Hepatocyte (in vitro differentiated cells): ENCODE measurements around the gene YIF1B. TPM values are rescaled to one million over a fixed set of nuclear protein-coding genes. Genes with fewer than 3 reads are reported as not detected.

Experiments used
- DNase-seq: peaks from one replicate; pipeline ENCODE4 v3.0.0-alpha.2; 2016; ENCODE audit warnings: low spot score
- H2AFZ ChIP-seq: fragments of 200-600 bp; sonication (generic); 2 replicates; pipeline ENCODE4 v1.6.0; 2016; ENCODE audit warnings: antibody characterized with exemption, mild to moderate bottlenecking
- H3K27ac ChIP-seq: fragments of 200-600 bp; sonication (generic); 2 replicates; pipeline ENCODE4 v1.5.1; 2016; ENCODE audit warnings: mild to moderate bottlenecking
- H3K27me3 ChIP-seq: fragments of 200-600 bp; sonication (generic); 2 replicates; pipeline ENCODE4 v1.6.1; 2016
- H3K36me3 ChIP-seq: fragments of 200-600 bp; sonication (generic); replicated peaks from 2 replicates; pipeline ENCODE4 v1.5.1; 2016; ENCODE audit warnings: low read depth; ENCODE audit not compliant: insufficient read depth
- H3K4me1 ChIP-seq: fragments of 200-600 bp; sonication (generic); 2 replicates; pipeline ENCODE4 v1.5.1; 2016; ENCODE audit warnings: mild to moderate bottlenecking, moderate library complexity; ENCODE audit not compliant: insufficient read depth
- H3K4me2 ChIP-seq: fragments of 200-600 bp; sonication (generic); 2 replicates; pipeline ENCODE4 v1.6.0; 2016
- H3K4me3 ChIP-seq: fragments of 200-600 bp; sonication (generic); 2 replicates; pipeline ENCODE4 v1.5.1; 2016; ENCODE audit warnings: mild to moderate bottlenecking
- H3K79me2 ChIP-seq: fragments of 200-600 bp; sonication (generic); 2 replicates; pipeline ENCODE4 v1.6.0; 2017; ENCODE audit warnings: mild to moderate bottlenecking
- H3K9me2 ChIP-seq: fragments of 200-600 bp; sonication (generic); replicated peaks from 2 replicates; pipeline ENCODE4 v1.6.0; 2017; ENCODE audit warnings: mild to moderate bottlenecking; ENCODE audit not compliant: insufficient read depth
- H3K9me3 ChIP-seq: fragments of 200-600 bp; sonication (generic); 2 replicates; pipeline ENCODE4 v1.5.1; 2016; ENCODE audit warnings: low read depth, mild to moderate bottlenecking
- H4K20me1 ChIP-seq: fragments of 200-600 bp; sonication (generic); 2 replicates; pipeline ENCODE4 v1.6.0; 2016; ENCODE audit warnings: mild to moderate bottlenecking; ENCODE audit not compliant: insufficient read depth, poor library complexity, severe bottlenecking
- EZH2 ChIP-seq: fragments of 200-600 bp; sonication (generic); IDR thresholded peaks from 2 replicates; pipeline ENCODE4 v1.6.1; 2016; ENCODE audit warnings: antibody characterized with exemption, mild to moderate bottlenecking, borderline replicate concordance
- EZH2phosphoT487 ChIP-seq: fragments of 200-600 bp; sonication (generic); IDR thresholded peaks from one replicate; pipeline ENCODE4 v1.6.1; 2018; ENCODE audit warnings: antibody characterized with exemption, mild to moderate bottlenecking, low read depth, moderate library complexity; ENCODE audit not compliant: unreplicated experiment, severe bottlenecking
- WGBS: methylation state at CpG from one replicate; pipeline ENCODE4 v1.1.6; 2016; ENCODE audit warnings: low lambda C conversion rate; ENCODE audit errors: missing lambda C conversion rate; 5-methylcytosine and 5-hydroxymethylcytosine counted together
- polyA plus RNA-seq: library from polyadenylated mRNA; unstranded; fragments of >200 nt; fragmentation: Nextera tagmentation; extraction: Ambion mirVana; gene quantifications from 2 replicates; pipeline ENCODE4 v1.2.1, GENCODE V29; 2016
- total RNA-seq: library from RNA; depleted of rRNA; stranded (reverse); fragments of >200 nt; gene quantifications from 2 replicates; pipeline ENCODE4 v1.2.3, GENCODE V29; 2014
- TF ChIP-seq, protein P1 (sequence below): fragments of 200-600 bp; sonication (generic); IDR thresholded peaks from 2 replicates; pipeline ENCODE4 v1.5.1; 2016; ENCODE audit warnings: antibody characterized with exemption, mild to moderate bottlenecking; ENCODE audit not compliant: poor library complexity

The YIF1B gene
- total and polyA plus RNA-seq, 2 experiments from 2014 or later: 50.0 to 105 TPM

DNA sequence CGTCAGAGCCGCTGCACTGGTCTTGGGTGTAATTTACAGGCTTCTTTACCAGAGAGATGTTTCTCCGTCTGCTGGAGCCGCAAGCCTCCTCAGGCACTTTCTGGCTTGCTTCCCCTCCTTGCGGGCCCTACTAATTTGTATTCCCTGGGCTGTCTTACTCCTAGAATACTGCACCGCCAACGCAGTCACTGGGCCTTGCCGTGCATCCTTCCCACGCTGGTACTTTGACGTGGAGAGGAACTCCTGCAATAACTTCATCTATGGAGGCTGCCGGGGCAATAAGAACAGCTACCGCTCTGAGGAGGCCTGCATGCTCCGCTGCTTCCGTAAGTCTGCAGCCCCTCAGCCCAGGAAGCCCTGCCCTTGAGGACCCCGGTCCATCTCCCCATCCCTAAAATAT, 25.8 kb downstream of the YIF1B start:
- 99% methylated on average over 15 of the region's 15 CpGs for WGBS
- no peak overlapping the region for H3K4me2 ChIP-seq
- no peaks in the 10 kb centered on the region for H4K20me1 ChIP-seq
- no peak for DNase-seq
- no peaks in the 10 kb centered on the region for H3K9me3 ChIP-seq
- no peaks in the 10 kb centered on the region for H3K9me2 ChIP-seq
- peaks cover 13% of the 10 kb centered on the region for H3K4me1 ChIP-seq
- H3K27ac ChIP-seq: peak overlapping the region; percentile 65
- TF ChIP-seq EZH2 (no peak), EZH2phosphoT487 (no peak)
- TF ChIP-seq, protein P1, sequence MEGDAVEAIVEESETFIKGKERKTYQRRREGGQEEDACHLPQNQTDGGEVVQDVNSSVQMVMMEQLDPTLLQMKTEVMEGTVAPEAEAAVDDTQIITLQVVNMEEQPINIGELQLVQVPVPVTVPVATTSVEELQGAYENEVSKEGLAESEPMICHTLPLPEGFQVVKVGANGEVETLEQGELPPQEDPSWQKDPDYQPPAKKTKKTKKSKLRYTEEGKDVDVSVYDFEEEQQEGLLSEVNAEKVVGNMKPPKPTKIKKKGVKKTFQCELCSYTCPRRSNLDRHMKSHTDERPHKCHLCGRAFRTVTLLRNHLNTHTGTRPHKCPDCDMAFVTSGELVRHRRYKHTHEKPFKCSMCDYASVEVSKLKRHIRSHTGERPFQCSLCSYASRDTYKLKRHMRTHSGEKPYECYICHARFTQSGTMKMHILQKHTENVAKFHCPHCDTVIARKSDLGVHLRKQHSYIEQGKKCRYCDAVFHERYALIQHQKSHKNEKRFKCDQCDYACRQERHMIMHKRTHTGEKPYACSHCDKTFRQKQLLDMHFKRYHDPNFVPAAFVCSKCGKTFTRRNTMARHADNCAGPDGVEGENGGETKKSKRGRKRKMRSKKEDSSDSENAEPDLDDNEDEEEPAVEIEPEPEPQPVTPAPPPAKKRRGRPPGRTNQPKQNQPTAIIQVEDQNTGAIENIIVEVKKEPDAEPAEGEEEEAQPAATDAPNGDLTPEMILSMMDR: no peak
- no peak overlapping the region for H2AFZ ChIP-seq
- H3K4me3 ChIP-seq: no peak overlapping the region
- no peaks in the 10 kb centered on the region for H3K27me3 ChIP-seq
- H3K36me3 ChIP-seq: no peaks in the 10 kb centered on the region
- H3K79me2 ChIP-seq: peaks cover 13% of the 10 kb centered on the region

DNA sequence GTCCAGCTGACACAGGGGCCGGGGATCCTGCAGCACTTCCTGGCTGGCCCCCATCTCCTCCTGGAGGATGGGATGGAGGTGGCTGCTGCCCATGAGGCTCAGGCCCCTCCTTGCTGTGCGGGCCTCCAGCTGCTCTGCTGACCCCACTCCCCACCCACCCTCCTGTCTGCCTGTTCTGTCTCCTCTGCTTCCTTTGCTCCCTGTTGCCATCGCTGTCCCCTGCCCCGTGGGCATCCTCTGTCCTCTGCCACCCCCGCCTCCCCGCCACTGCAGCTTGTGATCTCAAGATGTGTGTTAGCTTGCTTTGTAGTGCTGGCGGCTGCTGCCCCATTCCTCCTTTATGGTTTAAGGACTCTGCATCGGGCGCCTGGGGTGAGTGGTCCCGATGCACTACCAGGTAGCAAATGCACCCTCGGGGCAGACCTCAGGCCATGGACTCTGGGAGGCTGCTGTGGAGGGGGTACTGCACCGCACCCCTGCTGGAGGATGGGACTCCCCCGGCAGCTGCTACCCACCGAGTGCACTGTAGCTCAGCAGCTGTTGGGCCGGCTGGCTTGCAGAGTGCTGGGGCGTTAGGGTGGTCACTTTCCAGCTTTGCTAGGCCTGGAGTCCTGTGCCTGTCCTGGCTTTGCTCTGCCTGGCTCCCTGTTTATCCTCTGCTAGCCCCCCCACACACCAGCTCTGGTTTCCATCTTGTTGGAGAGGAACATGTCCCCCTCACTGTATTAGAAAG, 27.5 kb downstream of the YIF1B start:
- no peak for TF ChIP-seq EZH2phosphoT487
- TF ChIP-seq, protein P1: no peak
- TF ChIP-seq EZH2: no peak
- Histone ChIP-seq H3K36me3 (no peaks in the 10 kb centered on the region), H3K27ac (no peak overlapping the region)

DNA sequence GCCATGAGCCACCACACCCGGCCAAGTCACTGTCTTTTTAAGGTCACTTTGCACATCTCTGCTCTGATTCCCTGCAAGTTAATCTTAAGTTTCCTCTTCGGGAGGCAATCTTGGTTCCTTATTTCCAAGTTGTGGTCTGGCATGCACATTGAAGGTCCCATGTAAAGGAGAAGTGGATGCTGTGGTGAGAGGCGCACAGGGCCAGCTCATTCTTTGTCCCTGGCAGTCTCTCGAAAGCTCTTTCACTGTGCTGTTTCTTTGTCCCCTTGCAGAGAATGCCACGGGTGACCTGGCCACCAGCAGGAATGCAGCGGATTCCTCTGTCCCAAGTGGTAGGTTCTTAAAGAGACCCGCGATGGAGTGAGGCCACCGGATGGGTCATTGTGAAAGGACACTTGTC, 28.1 kb downstream of the YIF1B start:
- TF ChIP-seq, protein P1: no peak
- no peak overlapping the region for H3K4me2 ChIP-seq
- no peaks in the 10 kb centered on the region for H3K27me3 ChIP-seq
- H3K79me2 ChIP-seq: peaks cover 34% of the 10 kb centered on the region
- 93% methylated on average over 9 of the region's 9 CpGs for WGBS
- no peak overlapping the region for H2AFZ ChIP-seq
- peaks cover 13% of the 10 kb centered on the region for H3K4me1 ChIP-seq
- no peaks in the 10 kb centered on the region for H3K9me3 ChIP-seq
- DNase-seq: no peak
- H3K4me3 ChIP-seq: no peak overlapping the region
- H3K27ac ChIP-seq: no peak overlapping the region
- H3K36me3 ChIP-seq: no peaks in the 10 kb centered on the region
- no peaks in the 10 kb centered on the region for H3K9me2 ChIP-seq
- H4K20me1 ChIP-seq: peaks cover 10% of the 10 kb centered on the region

More for the DNA sequence above, 27.5 kb downstream of the YIF1B start:
- Histone ChIP-seq H3K4me2 (no peak overlapping the region), H3K9me3 (no peaks in the 10 kb centered on the region), H3K79me2 (peaks cover 27% of the 10 kb centered on the region), H2AFZ (no peak overlapping the region), H3K4me1 (peaks cover 13% of the 10 kb centered on the region), H3K9me2 (no peaks in the 10 kb centered on the region), H4K20me1 (peaks cover 3% of the 10 kb centered on the region), H3K27me3 (no peaks in the 10 kb centered on the region), H3K4me3 (no peak overlapping the region)
- DNase-seq: no peak
- WGBS: 93% methylated on average over 13 of the region's 16 CpGs
